ENCODE data around the gene RAB20.

DNA sequence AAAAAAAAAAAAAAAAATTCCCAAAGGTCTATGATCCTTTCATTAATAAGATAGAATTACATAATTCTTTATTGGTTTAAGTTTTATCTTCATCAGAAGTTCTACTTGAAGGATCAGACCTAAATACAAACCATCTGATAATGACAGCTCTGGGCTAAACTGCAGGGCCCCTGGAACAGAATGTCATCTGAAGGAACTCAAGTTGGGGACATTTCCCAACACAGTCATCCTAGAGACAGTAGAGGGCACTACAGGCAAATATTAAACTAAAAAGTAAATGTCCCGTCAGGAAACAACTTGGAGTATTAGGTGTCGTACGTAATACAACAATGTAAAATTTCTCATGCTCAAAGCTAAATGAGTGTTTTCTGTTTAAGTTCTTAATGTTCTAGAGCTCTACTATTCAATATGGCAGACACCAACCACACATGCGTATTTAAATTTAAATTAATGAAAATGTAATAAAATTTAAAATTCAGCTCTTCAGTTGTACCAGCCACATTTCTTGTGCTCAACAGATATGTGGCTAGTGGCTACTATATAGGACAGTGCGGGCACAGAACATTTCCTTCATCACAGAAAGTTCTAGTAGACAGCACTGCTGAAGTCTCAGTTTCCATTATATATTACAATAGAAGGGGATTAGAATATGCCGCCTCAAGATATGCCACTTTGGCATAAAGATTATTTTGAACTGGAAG is 32.1 kb upstream of the RAB20 start:
- TF ChIP-seq NFIC (IDR thresholded peaks at IDR 0.05; ENCODE audit: low read depth, low read length) = no peak
- no peak for TF ChIP-seq POLR2A (IDR thresholded peaks at IDR 0.05; ENCODE audit: low read depth, low read length)
- TF ChIP-seq SMARCA5 (IDR thresholded peaks at IDR 0.05) = no peak
- no peak for TF ChIP-seq SRF (IDR thresholded peaks at IDR 0.05; ENCODE audit: low read depth in 2 of 2, low read length in 2 of 2)
- no peak for TF ChIP-seq SMAD1 (IDR thresholded peaks at IDR 0.05; ENCODE audit: low read depth, partially characterized antibody)
- no peak for TF ChIP-seq POLR2AphosphoS2 (IDR thresholded peaks at IDR 0.05; ENCODE audit: low read depth, low read length)
- no peak for TF ChIP-seq CBFB (IDR thresholded peaks at IDR 0.05; ENCODE audit: low read depth)
- TF ChIP-seq ETV6 (conservative IDR thresholded peaks at IDR 0.05 in 1 of 2, IDR thresholded peaks at IDR 0.05 in 1 of 2; ENCODE audit: borderline replicate concordance in 1 of 2, low read depth in 1 of 2) = no peak
- TF ChIP-seq, protein P1, sequence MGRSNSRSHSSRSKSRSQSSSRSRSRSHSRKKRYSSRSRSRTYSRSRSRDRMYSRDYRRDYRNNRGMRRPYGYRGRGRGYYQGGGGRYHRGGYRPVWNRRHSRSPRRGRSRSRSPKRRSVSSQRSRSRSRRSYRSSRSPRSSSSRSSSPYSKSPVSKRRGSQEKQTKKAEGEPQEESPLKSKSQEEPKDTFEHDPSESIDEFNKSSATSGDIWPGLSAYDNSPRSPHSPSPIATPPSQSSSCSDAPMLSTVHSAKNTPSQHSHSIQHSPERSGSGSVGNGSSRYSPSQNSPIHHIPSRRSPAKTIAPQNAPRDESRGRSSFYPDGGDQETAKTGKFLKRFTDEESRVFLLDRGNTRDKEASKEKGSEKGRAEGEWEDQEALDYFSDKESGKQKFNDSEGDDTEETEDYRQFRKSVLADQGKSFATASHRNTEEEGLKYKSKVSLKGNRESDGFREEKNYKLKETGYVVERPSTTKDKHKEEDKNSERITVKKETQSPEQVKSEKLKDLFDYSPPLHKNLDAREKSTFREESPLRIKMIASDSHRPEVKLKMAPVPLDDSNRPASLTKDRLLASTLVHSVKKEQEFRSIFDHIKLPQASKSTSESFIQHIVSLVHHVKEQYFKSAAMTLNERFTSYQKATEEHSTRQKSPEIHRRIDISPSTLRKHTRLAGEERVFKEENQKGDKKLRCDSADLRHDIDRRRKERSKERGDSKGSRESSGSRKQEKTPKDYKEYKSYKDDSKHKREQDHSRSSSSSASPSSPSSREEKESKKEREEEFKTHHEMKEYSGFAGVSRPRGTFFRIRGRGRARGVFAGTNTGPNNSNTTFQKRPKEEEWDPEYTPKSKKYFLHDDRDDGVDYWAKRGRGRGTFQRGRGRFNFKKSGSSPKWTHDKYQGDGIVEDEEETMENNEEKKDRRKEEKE (IDR thresholded peaks at IDR 0.05) = no peak
- TF ChIP-seq, protein P2, sequence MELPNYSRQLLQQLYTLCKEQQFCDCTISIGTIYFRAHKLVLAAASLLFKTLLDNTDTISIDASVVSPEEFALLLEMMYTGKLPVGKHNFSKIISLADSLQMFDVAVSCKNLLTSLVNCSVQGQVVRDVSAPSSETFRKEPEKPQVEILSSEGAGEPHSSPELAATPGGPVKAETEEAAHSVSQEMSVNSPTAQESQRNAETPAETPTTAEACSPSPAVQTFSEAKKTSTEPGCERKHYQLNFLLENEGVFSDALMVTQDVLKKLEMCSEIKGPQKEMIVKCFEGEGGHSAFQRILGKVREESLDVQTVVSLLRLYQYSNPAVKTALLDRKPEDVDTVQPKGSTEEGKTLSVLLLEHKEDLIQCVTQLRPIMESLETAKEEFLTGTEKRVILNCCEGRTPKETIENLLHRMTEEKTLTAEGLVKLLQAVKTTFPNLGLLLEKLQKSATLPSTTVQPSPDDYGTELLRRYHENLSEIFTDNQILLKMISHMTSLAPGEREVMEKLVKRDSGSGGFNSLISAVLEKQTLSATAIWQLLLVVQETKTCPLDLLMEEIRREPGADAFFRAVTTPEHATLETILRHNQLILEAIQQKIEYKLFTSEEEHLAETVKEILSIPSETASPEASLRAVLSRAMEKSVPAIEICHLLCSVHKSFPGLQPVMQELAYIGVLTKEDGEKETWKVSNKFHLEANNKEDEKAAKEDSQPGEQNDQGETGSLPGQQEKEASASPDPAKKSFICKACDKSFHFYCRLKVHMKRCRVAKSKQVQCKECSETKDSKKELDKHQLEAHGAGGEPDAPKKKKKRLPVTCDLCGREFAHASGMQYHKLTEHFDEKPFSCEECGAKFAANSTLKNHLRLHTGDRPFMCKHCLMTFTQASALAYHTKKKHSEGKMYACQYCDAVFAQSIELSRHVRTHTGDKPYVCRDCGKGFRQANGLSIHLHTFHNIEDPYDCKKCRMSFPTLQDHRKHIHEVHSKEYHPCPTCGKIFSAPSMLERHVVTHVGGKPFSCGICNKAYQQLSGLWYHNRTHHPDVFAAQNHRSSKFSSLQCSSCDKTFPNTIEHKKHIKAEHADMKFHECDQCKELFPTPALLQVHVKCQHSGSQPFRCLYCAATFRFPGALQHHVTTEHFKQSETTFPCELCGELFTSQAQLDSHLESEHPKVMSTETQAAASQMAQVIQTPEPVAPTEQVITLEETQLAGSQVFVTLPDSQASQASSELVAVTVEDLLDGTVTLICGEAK (IDR thresholded peaks at IDR 0.05; ENCODE audit: borderline replicate concordance) = no peak
- TF ChIP-seq CTCF (IDR thresholded peaks at IDR 0.05 in 2 of 3, conservative IDR thresholded peaks at IDR 0.05 in 1 of 3; ENCODE audit: control insufficient read depth in 2 of 3, extremely low read depth in 1 of 3, insufficient read depth in 1 of 3, low read depth in 3 of 3, low read length in 3 of 3) = peak; percentile 60 to 71 (median 66)
